NCI-H2107 treated with DMSO at 0.1 percent for 48 hours (cell line): ENCODE data around the gene TDP2.

Experiments
- DNase-seq: peaks from one replicate; lab custom pipeline; 2025; ENCODE audit not compliant: unreplicated experiment; lab: John Stamatoyannopoulos, UW

The TDP2 gene

GRCh38 chr6:24606200-24606930 is 60.3 kb downstream of the TDP2 start:
- no peak for DNase-seq

DNA sequence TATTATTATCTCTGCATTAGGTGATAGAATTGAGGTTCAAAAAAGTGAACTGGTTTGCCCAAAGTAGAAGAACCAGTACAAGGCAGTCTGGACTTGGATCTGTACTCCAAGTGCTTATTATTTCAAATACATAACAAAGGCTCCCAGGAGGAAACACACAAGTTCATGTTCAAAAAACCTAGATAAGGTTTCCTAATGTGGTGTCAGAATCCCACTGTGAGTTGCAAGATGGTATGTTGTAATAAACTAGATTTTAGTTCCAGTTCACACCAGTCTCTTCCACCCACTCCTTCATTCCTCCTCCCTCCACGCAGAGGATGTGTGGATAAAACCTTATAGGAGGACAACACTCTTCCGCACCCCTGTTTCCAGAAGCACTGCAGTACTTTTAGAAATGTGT is 63.5 kb downstream of the TDP2 start:
- no peak for DNase-seq

- no peak for DNase-seq
These were observed 65.8 kb downstream of the TDP2 start for GRCh38 chr6:24600903-24601302.
